Mammary epithelial cell (primary cell): ENCODE results near the gene TENM4.

Experiments used
- CTCF ChIP-seq, 2 donors: IDR thresholded peaks in 1 of 2; conservative IDR thresholded peaks in 1 of 2; 2 replicates each; pipeline ENCODE4 v1.5.1; 2011 to 2012; ENCODE audit warnings: inconsistent platforms in 2 of 2, low read length in 2 of 2, mild to moderate bottlenecking in 2 of 2, control low read depth in 1 of 2, low read depth in 1 of 2; ENCODE audit not compliant: insufficient read depth in 1 of 2; ENCODE audit errors: extremely low read depth in 1 of 2
- EZH2 ChIP-seq: IDR thresholded peaks from 2 replicates; pipeline ENCODE4 v1.6.1; 2012; ENCODE audit warnings: low read length, inconsistent platforms, borderline replicate concordance

GRCh38 chr11:79255965-79256364, 184.9 kb downstream of the TENM4 start:
- TF ChIP-seq CTCF (conservative IDR thresholded peaks at IDR 0.05 in 1 of 2, IDR thresholded peaks at IDR 0.05 in 1 of 2; ENCODE audit: extremely low read depth in 1 of 2, insufficient read depth in 1 of 2, low read depth in 1 of 2, low read length in 2 of 2) = no peak
- no peak for TF ChIP-seq EZH2
